ENCODE measurements around the gene EVA1A. TPM values are rescaled to one million over a fixed set of nuclear protein-coding genes. Genes with fewer than 3 reads are reported as not detected.

The EVA1A gene
- total RNA-seq, 1 experiment from 2014 or later, result 0.21 TPM

DNA sequence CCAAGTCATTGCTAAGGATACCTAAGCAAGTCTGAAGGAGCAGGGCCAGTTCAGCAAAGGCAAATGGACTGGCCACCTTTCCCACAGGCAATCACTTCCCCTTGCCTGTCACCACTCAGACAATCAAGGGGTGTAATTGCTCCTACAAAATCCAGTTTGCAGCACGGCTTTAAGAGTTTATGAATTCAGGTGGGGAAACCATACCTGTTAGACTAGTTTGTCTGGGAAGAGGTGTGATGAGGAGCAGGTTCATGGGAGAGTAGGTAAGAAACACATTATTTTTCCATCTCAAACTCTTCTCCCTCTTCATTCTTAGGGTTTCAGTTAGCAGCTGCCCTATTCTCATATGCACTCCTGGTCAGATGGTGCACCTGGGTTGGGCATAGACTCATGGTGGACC, 102.5 kb downstream of the EVA1A start:
- Histone ChIP-seq H3K27ac (ENCODE audit: low read length) (no peak overlapping the region), H3K4me1 (ENCODE audit: control insufficient read depth, insufficient read depth, low read length) (no peaks in the 10 kb centered on the region), H3K27me3 (ENCODE audit: control insufficient read depth, insufficient read depth, low read length) (peaks cover 2% of the 10 kb centered on the region; the same call in 1 of the 2 replicates), H3K4me3 (ENCODE audit: low read depth in 2 of 2, low read length in 2 of 2) (no peak overlapping the region), H3K36me3 (ENCODE audit: control insufficient read depth, insufficient read depth, low read length) (no peaks in the 10 kb centered on the region), H3K9me3 (ENCODE audit: control insufficient read depth, insufficient read depth, low read depth, low read length) (no peaks in the 10 kb centered on the region)
- POLR2A ChIA-PET, result no interaction called here
- ATAC-seq (no peak), DNase-seq (ENCODE audit: low read depth, low spot score) (no peak)
- CTCF ChIA-PET, result no interaction called here
- no TSS peak for BruUV-seq (replicated peaks)
- TF ChIP-seq, protein P1, sequence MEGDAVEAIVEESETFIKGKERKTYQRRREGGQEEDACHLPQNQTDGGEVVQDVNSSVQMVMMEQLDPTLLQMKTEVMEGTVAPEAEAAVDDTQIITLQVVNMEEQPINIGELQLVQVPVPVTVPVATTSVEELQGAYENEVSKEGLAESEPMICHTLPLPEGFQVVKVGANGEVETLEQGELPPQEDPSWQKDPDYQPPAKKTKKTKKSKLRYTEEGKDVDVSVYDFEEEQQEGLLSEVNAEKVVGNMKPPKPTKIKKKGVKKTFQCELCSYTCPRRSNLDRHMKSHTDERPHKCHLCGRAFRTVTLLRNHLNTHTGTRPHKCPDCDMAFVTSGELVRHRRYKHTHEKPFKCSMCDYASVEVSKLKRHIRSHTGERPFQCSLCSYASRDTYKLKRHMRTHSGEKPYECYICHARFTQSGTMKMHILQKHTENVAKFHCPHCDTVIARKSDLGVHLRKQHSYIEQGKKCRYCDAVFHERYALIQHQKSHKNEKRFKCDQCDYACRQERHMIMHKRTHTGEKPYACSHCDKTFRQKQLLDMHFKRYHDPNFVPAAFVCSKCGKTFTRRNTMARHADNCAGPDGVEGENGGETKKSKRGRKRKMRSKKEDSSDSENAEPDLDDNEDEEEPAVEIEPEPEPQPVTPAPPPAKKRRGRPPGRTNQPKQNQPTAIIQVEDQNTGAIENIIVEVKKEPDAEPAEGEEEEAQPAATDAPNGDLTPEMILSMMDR (IDR thresholded peaks at IDR 0.05), result no peak
- no peak for TF ChIP-seq SIN3A (IDR thresholded peaks at IDR 0.05; ENCODE audit: borderline replicate concordance, insufficient read depth, low read depth, low read length)
- in situ Hi-C loops (cut with HindIII; ENCODE audit: low pct_unique_long_range_greater_than_20kb, low sequenced_read_pairs), result no loop called here
- intact Hi-C loops (cut with micrococcal nuclease; ENCODE audit: unreplicated experiment), result no loop called here

DNA sequence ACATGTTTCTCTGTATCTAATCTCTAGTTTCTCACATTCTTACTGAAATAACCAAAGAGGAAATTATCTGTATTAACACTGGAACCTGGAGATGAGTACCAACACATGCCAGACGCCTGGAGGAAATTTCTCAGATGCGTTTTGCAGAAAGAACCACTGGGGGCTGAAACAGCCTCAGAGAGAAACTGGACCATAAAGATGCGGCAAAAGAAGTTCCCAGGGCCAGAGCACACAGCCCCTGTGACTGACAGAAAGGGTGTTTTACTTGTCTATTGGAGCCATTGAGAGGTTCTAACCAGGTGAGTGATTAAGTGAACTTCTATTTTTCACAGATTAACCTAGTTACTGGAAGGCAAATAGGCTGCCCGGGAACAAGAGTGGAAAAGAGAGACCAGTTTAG, 103.9 kb downstream of the EVA1A start:
- intact Hi-C loops (cut with micrococcal nuclease; ENCODE audit: unreplicated experiment), result no loop called here
- in situ Hi-C loops (cut with HindIII; ENCODE audit: low pct_unique_long_range_greater_than_20kb, low sequenced_read_pairs), result no loop called here
- H3K27ac ChIP-seq (ENCODE audit: low read length), result no peak overlapping the region
- no peaks in the 10 kb centered on the region for H3K9me3 ChIP-seq (ENCODE audit: control insufficient read depth, insufficient read depth, low read depth, low read length)
- H3K4me3 ChIP-seq (ENCODE audit: low read depth in 2 of 2, low read length in 2 of 2), result no peak overlapping the region
- no peaks in the 10 kb centered on the region for H3K4me1 ChIP-seq (ENCODE audit: control insufficient read depth, insufficient read depth, low read length)
- ChIA-PET CTCF (no interaction called here), POLR2A (no interaction called here)
- no peaks in the 10 kb centered on the region for H3K27me3 ChIP-seq (ENCODE audit: control insufficient read depth, insufficient read depth, low read length)
- BruUV-seq (replicated peaks), result no TSS peak
- TF ChIP-seq TCF7L2 (IDR thresholded peaks at IDR 0.05; ENCODE audit: low read depth, low read length), result no peak
- TF ChIP-seq, protein P1 (IDR thresholded peaks at IDR 0.05), result no peak
- no peak for TF ChIP-seq POLR2AphosphoS5 (IDR thresholded peaks at IDR 0.05; ENCODE audit: low read depth, low read length)
- no peak for TF ChIP-seq SIN3A (IDR thresholded peaks at IDR 0.05; ENCODE audit: borderline replicate concordance, insufficient read depth, low read depth, low read length)
- TF ChIP-seq, protein P2, sequence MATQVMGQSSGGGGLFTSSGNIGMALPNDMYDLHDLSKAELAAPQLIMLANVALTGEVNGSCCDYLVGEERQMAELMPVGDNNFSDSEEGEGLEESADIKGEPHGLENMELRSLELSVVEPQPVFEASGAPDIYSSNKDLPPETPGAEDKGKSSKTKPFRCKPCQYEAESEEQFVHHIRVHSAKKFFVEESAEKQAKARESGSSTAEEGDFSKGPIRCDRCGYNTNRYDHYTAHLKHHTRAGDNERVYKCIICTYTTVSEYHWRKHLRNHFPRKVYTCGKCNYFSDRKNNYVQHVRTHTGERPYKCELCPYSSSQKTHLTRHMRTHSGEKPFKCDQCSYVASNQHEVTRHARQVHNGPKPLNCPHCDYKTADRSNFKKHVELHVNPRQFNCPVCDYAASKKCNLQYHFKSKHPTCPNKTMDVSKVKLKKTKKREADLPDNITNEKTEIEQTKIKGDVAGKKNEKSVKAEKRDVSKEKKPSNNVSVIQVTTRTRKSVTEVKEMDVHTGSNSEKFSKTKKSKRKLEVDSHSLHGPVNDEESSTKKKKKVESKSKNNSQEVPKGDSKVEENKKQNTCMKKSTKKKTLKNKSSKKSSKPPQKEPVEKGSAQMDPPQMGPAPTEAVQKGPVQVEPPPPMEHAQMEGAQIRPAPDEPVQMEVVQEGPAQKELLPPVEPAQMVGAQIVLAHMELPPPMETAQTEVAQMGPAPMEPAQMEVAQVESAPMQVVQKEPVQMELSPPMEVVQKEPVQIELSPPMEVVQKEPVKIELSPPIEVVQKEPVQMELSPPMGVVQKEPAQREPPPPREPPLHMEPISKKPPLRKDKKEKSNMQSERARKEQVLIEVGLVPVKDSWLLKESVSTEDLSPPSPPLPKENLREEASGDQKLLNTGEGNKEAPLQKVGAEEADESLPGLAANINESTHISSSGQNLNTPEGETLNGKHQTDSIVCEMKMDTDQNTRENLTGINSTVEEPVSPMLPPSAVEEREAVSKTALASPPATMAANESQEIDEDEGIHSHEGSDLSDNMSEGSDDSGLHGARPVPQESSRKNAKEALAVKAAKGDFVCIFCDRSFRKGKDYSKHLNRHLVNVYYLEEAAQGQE (IDR thresholded peaks at IDR 0.05; ENCODE audit: insufficient read depth in 1 of 2, low read depth in 2 of 2, low read length in 1 of 2), result no peak
- ATAC-seq, result no peak
- no peaks in the 10 kb centered on the region for H3K36me3 ChIP-seq (ENCODE audit: control insufficient read depth, insufficient read depth, low read length)
- no peak for DNase-seq (ENCODE audit: low read depth, low spot score)

DNA sequence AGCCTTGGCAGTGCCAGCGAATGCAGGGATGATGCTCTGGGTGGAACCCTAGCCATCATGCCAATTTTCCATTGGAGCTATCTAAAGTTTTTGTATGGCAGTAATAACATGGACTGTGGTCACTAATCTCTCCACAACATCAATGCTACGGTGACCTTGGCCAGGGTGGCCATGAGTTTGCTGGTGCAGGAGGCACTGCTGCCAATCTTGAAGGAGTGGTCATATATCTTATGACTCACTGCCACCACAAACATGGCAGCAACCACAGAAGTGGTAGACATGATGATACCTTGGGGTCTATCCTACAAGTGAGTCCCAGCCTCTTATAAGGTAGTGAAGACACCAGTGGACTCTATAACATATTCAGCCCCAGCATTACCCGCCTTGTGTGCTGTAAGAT, 104.6 kb downstream of the EVA1A start:
- ChIA-PET CTCF (no interaction called here), POLR2A (no interaction called here)
- no peak overlapping the region for H3K4me3 ChIP-seq (ENCODE audit: low read depth in 2 of 2, low read length in 2 of 2)
- ATAC-seq (no peak), DNase-seq (ENCODE audit: low read depth, low spot score) (no peak)
- in situ Hi-C loops (cut with HindIII; ENCODE audit: low pct_unique_long_range_greater_than_20kb, low sequenced_read_pairs) (no loop called here), intact Hi-C loops (cut with micrococcal nuclease; ENCODE audit: unreplicated experiment) (no loop called here)
- TF ChIP-seq SIN3A (IDR thresholded peaks at IDR 0.05; ENCODE audit: borderline replicate concordance, insufficient read depth, low read depth, low read length) (no peak), TCF7L2 (IDR thresholded peaks at IDR 0.05; ENCODE audit: low read depth, low read length) (no peak)
- H3K27ac ChIP-seq (ENCODE audit: low read length), result no peak overlapping the region
- H3K36me3 ChIP-seq (ENCODE audit: control insufficient read depth, insufficient read depth, low read length), result no peaks in the 10 kb centered on the region
- no TSS peak for BruUV-seq (replicated peaks)
- H3K4me1 ChIP-seq (ENCODE audit: control insufficient read depth, insufficient read depth, low read length), result no peaks in the 10 kb centered on the region
- H3K27me3 ChIP-seq (ENCODE audit: control insufficient read depth, insufficient read depth, low read length), result no peaks in the 10 kb centered on the region
- H3K9me3 ChIP-seq (ENCODE audit: control insufficient read depth, insufficient read depth, low read depth, low read length), result no peaks in the 10 kb centered on the region

Data from Panc1 (cell line).